Epithelial cell of proximal tubule (primary cell): ENCODE data around the gene PAFAH1B2. TPM values are rescaled to one million over a fixed set of nuclear protein-coding genes. Genes with fewer than 3 reads are reported as not detected.

Experiments used
- DNase-seq: peaks from one replicate; pipeline ENCODE4 v3.0.0-alpha.2; 2011; ENCODE audit warnings: low read depth
- H3K4me3 ChIP-seq: 2 replicates; pipeline ENCODE4 v1.5.1; 2011; ENCODE audit warnings: low read depth, mild to moderate bottlenecking, low read length
- CTCF ChIP-seq: conservative IDR thresholded peaks from 2 replicates; pipeline ENCODE4 v1.5.1; 2012; ENCODE audit warnings: low read depth, mild to moderate bottlenecking, low read length
- total RNA-seq: library from RNA; depleted of rRNA; stranded (reverse); fragments of >200 nt; gene quantifications from 2 replicates; pipeline ENCODE4 v1.2.3, GENCODE V29; 2015

PAFAH1B2 gene
- total RNA-seq, 1 donor from 2014 or later, result 103 TPM

DNA sequence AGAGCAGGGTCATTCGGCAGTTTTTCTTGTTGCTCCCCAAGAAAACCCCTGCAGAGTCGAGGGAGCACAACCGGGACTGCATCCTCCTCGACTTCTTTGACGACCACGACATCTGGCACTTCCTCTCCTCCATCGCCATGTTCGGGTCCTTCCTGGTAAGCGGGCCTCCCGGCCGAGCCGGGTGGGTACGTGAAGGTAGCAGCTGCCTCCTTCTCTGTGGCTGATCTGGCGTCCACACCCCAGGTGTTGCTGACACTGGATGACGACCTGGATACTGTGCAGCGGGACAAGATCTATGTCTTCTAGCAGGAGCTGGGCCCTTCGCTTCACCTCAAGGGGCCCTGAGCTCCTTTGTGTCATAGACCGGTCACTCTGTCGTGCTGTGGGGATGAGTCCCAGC, 51.7 kb downstream of the PAFAH1B2 start:
- no peak for TF ChIP-seq CTCF
- H3K4me3 ChIP-seq, result no peak overlapping the region
- DNase-seq, result no peak

DNA sequence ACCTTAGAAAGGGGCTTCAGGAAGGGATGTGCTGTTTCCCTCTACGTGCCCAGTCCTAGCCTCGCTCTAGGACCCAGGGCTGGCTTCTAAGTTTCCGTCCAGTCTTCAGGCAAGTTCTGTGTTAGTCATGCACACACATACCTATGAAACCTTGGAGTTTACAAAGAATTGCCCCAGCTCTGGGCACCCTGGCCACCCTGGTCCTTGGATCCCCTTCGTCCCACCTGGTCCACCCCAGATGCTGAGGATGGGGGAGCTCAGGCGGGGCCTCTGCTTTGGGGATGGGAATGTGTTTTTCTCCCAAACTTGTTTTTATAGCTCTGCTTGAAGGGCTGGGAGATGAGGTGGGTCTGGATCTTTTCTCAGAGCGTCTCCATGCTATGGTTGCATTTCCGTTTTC, 52.9 kb downstream of the PAFAH1B2 start:
- H3K4me3 ChIP-seq, result no peak overlapping the region
- TF ChIP-seq CTCF, result no peak
- DNase-seq, result no peak

DNA sequence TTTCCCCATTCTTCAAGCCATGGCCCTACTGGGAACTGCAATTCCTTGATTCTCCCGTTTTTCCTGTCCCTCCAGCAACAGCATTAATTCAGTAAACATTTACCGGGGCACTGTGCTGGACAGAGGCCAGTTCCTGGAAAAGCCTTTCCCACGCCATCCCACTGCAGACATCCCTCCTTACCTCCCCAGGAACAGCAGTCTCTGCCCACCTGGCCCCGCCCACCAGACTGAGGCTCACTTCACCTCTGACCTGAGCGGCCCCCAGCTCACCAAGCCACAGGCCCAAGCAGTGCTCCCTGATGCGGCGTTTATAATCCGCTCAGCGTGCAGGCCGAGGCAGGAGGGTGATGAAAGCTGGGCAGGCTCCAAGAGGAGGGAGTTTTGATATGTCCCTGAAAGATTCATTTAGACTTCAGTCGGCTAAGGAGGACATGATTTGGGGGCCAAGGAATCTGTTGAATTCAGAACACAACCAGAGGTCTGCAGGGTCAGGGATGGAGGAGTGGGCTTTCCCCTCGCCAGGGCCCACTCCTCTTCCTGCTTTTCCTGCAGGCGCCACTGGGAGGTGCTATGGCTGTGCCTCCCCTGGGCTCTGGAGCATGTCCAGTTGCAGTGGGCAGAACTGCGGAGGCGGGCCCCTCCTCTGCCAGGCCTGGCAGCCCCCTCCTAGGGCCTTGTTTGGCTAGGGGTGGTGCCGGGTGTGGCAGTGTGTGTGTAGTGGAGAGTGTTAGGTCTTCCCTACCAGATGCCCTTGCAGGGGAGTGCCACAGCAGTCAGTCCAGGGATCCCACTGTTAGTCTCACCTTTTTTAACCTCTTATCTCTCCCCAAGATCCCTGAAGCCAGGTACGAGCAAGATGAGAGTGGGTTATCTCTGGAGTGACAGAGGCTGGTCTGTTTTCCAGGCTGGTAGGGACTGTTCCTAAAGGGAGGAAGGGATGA, 53.7 kb downstream of the PAFAH1B2 start:
- TF ChIP-seq CTCF, result peak; percentile 49
- DNase-seq, result no peak
- no peak overlapping the region for H3K4me3 ChIP-seq

DNA sequence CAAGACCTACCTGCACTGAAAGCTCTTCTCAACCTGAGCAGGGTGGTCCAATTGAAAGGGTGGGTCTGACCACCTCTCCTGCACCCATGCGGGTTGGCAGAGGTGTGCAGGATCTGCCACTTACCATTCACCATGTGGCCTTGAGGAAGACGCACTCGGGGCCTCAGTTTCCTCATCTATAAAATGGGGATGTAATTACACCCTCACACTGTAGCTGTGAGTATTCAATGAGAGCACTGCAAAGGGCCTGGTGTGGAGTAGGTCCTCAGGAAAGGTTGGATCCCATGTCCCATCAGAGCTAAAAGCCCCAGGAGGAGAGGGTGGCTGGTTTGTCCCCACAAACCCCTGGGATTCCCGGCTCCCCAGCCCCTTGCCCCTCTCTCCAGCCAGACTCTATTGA, 54.5 kb downstream of the PAFAH1B2 start:
- TF ChIP-seq CTCF, result no peak
- DNase-seq, result no peak
- H3K4me3 ChIP-seq, result no peak overlapping the region

GRCh38 chr11:117199053-117199915, 55.2 kb downstream of the PAFAH1B2 start, which contains the start of gene TAGLN:
Gene TAGLN (plus strand): TSS chr11:117199370. CDS start chr11:117203014, 3,644 bp downstream.
- H3K4me3 ChIP-seq, result no peak within 1 kb of the TSS
- no peak for DNase-seq
- TF ChIP-seq CTCF, result no peak

- no peak for TF ChIP-seq CTCF
- no peak overlapping the region for H3K4me3 ChIP-seq
- no peak for DNase-seq
Measured at GRCh38 chr11:117199916-117200812, 56.1 kb downstream of the PAFAH1B2 start.
